ENCODE data around the gene SLC27A3. TPM values are rescaled to one million over a fixed set of nuclear protein-coding genes. Genes with fewer than 3 reads are reported as not detected.
A peak's percentile ranks its signal among the peaks of the same experiment; 100 is the strongest.

The SLC27A3 gene
- total RNA-seq, 1 donor from 2014 or later: 105 TPM

GRCh38 chr1:153796786-153797659 is 21.8 kb downstream of the SLC27A3 start:
- Histone ChIP-seq H3K27me3 (no peaks in the 10 kb centered on the region), H3K4me1 (no peaks in the 10 kb centered on the region), H3K4me3 (no peak overlapping the region), H3K36me3 (no peaks in the 10 kb centered on the region), H3K27ac (no peak overlapping the region), H3K9me3 (no peaks in the 10 kb centered on the region)
- DNase-seq (peak; percentile 76), ATAC-seq (peak; percentile 82)
- TF ChIP-seq, protein P1, sequence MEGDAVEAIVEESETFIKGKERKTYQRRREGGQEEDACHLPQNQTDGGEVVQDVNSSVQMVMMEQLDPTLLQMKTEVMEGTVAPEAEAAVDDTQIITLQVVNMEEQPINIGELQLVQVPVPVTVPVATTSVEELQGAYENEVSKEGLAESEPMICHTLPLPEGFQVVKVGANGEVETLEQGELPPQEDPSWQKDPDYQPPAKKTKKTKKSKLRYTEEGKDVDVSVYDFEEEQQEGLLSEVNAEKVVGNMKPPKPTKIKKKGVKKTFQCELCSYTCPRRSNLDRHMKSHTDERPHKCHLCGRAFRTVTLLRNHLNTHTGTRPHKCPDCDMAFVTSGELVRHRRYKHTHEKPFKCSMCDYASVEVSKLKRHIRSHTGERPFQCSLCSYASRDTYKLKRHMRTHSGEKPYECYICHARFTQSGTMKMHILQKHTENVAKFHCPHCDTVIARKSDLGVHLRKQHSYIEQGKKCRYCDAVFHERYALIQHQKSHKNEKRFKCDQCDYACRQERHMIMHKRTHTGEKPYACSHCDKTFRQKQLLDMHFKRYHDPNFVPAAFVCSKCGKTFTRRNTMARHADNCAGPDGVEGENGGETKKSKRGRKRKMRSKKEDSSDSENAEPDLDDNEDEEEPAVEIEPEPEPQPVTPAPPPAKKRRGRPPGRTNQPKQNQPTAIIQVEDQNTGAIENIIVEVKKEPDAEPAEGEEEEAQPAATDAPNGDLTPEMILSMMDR (IDR thresholded peaks at IDR 0.05): peak; percentile 92
- intact Hi-C loops (cut with DNase I): loop anchor here (5.0 kb wide), 1 partner anchor 190 kb away; the partner anchor contains the start of gene RAB13

DNA sequence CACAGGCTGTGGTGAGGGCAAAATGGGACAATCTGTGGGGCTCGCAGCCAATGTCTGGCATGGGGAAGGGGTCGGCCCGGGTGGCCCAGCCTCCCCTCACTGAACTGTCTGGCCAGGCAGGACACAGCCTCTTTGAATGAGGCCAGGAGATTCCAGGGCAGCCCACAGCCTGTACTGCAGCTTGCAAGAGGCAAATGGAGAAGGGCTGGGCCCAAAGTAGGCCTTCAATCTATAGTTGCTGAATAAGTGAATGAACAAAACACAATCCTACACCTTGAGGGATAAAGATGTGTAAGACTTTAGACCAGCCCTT is 23.2 kb downstream of the SLC27A3 start:
- intact Hi-C loops (cut with DNase I): loop anchor here (5.0 kb wide), 1 partner anchor 189 kb away; the partner anchor contains the start of gene RAB13
- Histone ChIP-seq H3K4me3 (no peak overlapping the region), H3K4me1 (peaks cover 3% of the 10 kb centered on the region), H3K36me3 (no peaks in the 10 kb centered on the region), H3K9me3 (no peaks in the 10 kb centered on the region), H3K27me3 (no peaks in the 10 kb centered on the region), H3K27ac (no peak overlapping the region)
- TF ChIP-seq, protein P1 (IDR thresholded peaks at IDR 0.05): no peak
- no peak for ATAC-seq
- DNase-seq: peak; percentile 34

GRCh38 chr1:153799016-153799415 is 23.8 kb downstream of the SLC27A3 start:
- ATAC-seq: no peak
- Histone ChIP-seq H3K4me3 (no peak overlapping the region), H3K27ac (no peak overlapping the region), H3K4me1 (peaks cover 8% of the 10 kb centered on the region), H3K36me3 (no peaks in the 10 kb centered on the region), H3K9me3 (no peaks in the 10 kb centered on the region), H3K27me3 (no peaks in the 10 kb centered on the region)
- DNase-seq: peak; percentile 19
- intact Hi-C loops (cut with DNase I): loop anchor here (5.0 kb wide), 1 partner anchor 188 kb away; the partner anchor contains the start of gene RAB13
- TF ChIP-seq, protein P1 (IDR thresholded peaks at IDR 0.05): no peak

- no peak overlapping the region for H3K27ac ChIP-seq
- H3K9me3 ChIP-seq: no peaks in the 10 kb centered on the region
- H3K36me3 ChIP-seq: no peaks in the 10 kb centered on the region
- ATAC-seq (no peak), DNase-seq (peak; percentile 62)
- intact Hi-C loops (cut with DNase I): loop anchor here (5.0 kb wide), 1 partner anchor 187 kb away; the partner anchor contains the start of gene RAB13
- TF ChIP-seq, protein P1 (IDR thresholded peaks at IDR 0.05): no peak
- no peak overlapping the region for H3K4me3 ChIP-seq
- H3K4me1 ChIP-seq: peaks cover 8% of the 10 kb centered on the region
- H3K27me3 ChIP-seq: no peaks in the 10 kb centered on the region
Measured at GRCh38 chr1:153799566-153800465, 24.6 kb downstream of the SLC27A3 start.

DNA sequence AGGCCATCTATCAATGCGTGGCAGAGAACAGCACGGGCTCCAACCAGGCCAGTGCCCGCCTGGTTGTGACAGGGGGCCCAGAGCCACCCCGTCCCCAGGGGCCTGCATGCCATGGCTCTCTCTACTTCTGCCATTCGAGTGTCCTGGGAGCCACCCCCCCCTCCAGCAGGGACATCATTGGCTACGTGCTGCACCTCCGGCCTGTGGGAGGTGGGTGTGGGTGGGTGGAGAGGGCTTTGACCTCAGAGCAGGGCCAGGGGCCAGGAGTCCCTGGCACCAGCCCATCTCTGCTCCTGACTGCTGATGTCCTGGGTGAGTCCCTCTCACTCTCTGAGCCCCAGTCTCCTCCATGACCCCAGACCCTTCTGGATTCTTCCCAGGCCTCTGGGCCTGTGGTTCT is 25.3 kb downstream of the SLC27A3 start:
- Histone ChIP-seq H3K4me1 (peaks cover 14% of the 10 kb centered on the region), H3K4me3 (no peak overlapping the region), H3K27me3 (no peaks in the 10 kb centered on the region), H3K36me3 (no peaks in the 10 kb centered on the region), H3K27ac (no peak overlapping the region), H3K9me3 (no peaks in the 10 kb centered on the region)
- DNase-seq: peak; percentile 59
- TF ChIP-seq, protein P1 (IDR thresholded peaks at IDR 0.05): no peak
- intact Hi-C loops (cut with DNase I): no loop called here
- no peak for ATAC-seq

All from upper lobe of right lung (tissue), 1 donor.